Chondrocyte (in vitro differentiated cells): ENCODE data around the gene EFCAB14. TPM values are rescaled to one million over a fixed set of nuclear protein-coding genes. Genes with fewer than 3 reads are reported as not detected.

Experiments used
- DNase-seq: peaks from one replicate; pipeline ENCODE4 v3.0.0; 2021; ENCODE audit warnings: mixed read lengths, low spot score
- H3K27ac Mint-ChIP-seq: one replicate; pipeline ENCODE4 v1.8.0; 2021; ENCODE audit warnings: mild to moderate bottlenecking, moderate library complexity, mixed read lengths; ENCODE audit not compliant: unreplicated experiment
- H3K27me3 Mint-ChIP-seq: 2 replicates; pipeline ENCODE4 v1.8.0; 2021; ENCODE audit warnings: low read depth, mixed read lengths
- H3K36me3 Mint-ChIP-seq: 2 replicates; pipeline ENCODE4 v1.8.0; 2021; ENCODE audit warnings: low read depth, mixed read lengths
- H3K4me1 Mint-ChIP-seq: 2 replicates; pipeline ENCODE4 v1.8.0; 2021; ENCODE audit warnings: low read depth, mild to moderate bottlenecking, mixed read lengths
- H3K4me3 Mint-ChIP-seq: one replicate; pipeline ENCODE4 v1.8.0; 2021; ENCODE audit warnings: mild to moderate bottlenecking, moderate library complexity, mixed read lengths; ENCODE audit not compliant: unreplicated experiment
- H3K9me3 Mint-ChIP-seq: 2 replicates; pipeline ENCODE4 v1.8.0; 2021; ENCODE audit warnings: low read depth, mixed read lengths
- total RNA-seq: library from RNA; stranded (reverse); gene quantifications from 3 replicates; pipeline ENCODE4 v1.2.1, GENCODE V29; 2021
- TF ChIP-seq, protein P1 (sequence below): fragments of 200-600 bp; sonication (generic); IDR thresholded peaks from 2 replicates; pipeline ENCODE4 v1.5.0; 2021; ENCODE audit warnings: antibody characterized with exemption, mild to moderate bottlenecking, moderate library complexity

Gene EFCAB14
- total RNA-seq, 1 donor from 2014 or later = 52.2 TPM

DNA sequence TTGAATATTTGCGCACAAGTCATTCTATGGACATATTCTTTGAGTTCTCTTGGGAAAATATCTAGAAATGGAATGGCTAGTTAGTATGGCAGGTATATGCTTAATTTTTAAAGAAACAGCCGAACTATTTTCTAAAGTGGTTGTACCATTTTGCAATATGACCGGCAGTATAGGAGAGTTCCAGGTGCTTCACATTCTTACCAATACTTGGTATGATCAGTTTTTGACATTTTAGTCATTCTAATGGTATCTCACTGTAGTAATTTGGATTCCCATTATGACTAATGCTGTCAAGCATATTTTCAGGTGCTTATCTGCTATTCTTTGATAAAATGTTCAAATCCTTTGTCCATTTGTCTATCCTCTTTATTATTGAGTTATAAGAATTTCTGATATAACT lies 71.3 kb downstream of the EFCAB14 start:
- H3K4me3 Mint-ChIP-seq = no peak overlapping the region
- H3K9me3 Mint-ChIP-seq = peaks cover 16% of the 10 kb centered on the region
- H3K4me1 Mint-ChIP-seq = peaks cover 15% of the 10 kb centered on the region
- H3K36me3 Mint-ChIP-seq = peaks cover 33% of the 10 kb centered on the region
- TF ChIP-seq, protein P1, sequence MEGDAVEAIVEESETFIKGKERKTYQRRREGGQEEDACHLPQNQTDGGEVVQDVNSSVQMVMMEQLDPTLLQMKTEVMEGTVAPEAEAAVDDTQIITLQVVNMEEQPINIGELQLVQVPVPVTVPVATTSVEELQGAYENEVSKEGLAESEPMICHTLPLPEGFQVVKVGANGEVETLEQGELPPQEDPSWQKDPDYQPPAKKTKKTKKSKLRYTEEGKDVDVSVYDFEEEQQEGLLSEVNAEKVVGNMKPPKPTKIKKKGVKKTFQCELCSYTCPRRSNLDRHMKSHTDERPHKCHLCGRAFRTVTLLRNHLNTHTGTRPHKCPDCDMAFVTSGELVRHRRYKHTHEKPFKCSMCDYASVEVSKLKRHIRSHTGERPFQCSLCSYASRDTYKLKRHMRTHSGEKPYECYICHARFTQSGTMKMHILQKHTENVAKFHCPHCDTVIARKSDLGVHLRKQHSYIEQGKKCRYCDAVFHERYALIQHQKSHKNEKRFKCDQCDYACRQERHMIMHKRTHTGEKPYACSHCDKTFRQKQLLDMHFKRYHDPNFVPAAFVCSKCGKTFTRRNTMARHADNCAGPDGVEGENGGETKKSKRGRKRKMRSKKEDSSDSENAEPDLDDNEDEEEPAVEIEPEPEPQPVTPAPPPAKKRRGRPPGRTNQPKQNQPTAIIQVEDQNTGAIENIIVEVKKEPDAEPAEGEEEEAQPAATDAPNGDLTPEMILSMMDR = no peak
- no peak for DNase-seq
- H3K27me3 Mint-ChIP-seq = no peaks in the 10 kb centered on the region
- no peak overlapping the region for H3K27ac Mint-ChIP-seq

DNA sequence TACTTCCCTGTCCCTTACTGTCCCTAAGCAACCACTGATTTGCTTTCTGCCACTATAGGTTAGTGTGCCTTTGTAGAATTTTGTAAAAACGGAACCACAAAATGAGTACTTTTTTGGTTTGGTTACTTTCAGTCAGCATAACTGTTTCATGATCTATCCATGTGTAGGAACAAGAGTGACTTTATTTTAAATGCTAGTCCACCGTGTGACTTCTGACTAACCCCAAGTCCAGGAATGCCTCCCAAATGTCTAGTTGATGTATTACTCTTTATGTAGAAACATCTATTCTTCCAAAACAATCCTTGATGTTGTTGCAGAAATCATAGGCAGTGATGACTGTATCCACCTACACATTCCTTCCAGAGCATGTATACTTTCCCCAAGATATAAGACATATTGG lies 72.1 kb downstream of the EFCAB14 start:
- peaks cover 16% of the 10 kb centered on the region for H3K9me3 Mint-ChIP-seq
- H3K27ac Mint-ChIP-seq = no peak overlapping the region
- peaks cover 27% of the 10 kb centered on the region for H3K36me3 Mint-ChIP-seq
- no peaks in the 10 kb centered on the region for H3K27me3 Mint-ChIP-seq
- no peak for DNase-seq
- TF ChIP-seq, protein P1 = no peak
- H3K4me3 Mint-ChIP-seq = no peak overlapping the region
- H3K4me1 Mint-ChIP-seq = peaks cover 15% of the 10 kb centered on the region

DNA sequence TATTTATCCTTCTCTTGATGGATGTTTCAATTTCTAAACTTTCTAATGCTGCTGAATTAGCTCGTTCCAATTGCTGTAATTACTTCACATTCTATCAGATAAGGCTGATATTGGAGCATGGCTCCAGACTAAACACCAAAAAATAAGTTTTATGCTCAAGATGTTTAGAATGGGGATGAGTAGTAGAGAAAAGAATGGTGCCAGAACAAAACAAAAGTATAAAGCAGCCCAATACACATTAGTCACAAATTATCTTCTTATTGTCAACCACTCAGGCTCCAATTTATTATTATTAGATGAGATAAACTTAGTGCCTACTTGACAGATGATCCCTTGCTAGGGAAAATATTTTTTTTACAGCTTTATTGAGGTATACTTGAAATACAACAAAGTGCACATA lies 72.6 kb downstream of the EFCAB14 start:
- no peak overlapping the region for H3K27ac Mint-ChIP-seq
- TF ChIP-seq, protein P1 = no peak
- no peaks in the 10 kb centered on the region for H3K27me3 Mint-ChIP-seq
- H3K4me3 Mint-ChIP-seq = no peak overlapping the region
- no peak for DNase-seq
- peaks cover 15% of the 10 kb centered on the region for H3K4me1 Mint-ChIP-seq
- peaks cover 31% of the 10 kb centered on the region for H3K36me3 Mint-ChIP-seq
- H3K9me3 Mint-ChIP-seq = peaks cover 16% of the 10 kb centered on the region

DNA sequence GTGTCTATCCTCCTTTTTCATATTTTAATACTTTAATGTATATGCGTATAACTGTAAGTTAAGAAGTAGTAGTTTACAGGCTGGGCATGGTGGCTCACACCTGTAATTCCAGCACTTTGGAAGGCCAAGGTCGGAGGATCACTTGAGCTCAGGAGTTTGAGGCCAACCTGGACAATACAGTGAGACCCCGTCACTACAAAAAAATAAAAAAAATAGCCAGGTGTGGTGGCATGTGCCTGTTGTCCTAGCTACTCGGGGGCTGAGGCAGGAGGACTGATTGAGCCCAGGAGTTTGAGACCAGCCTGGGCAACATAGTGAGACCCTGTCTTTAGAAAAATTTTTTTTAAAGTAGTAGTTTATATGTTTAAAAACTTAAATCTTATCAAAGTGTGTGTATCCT lies 73.1 kb downstream of the EFCAB14 start:
- Mint-ChIP-seq H3K4me1 (peaks cover 15% of the 10 kb centered on the region), H3K27me3 (no peaks in the 10 kb centered on the region), H3K27ac (no peak overlapping the region), H3K9me3 (peaks cover 16% of the 10 kb centered on the region), H3K4me3 (no peak overlapping the region), H3K36me3 (peaks cover 32% of the 10 kb centered on the region)
- TF ChIP-seq, protein P1 = no peak
- DNase-seq = no peak

DNA sequence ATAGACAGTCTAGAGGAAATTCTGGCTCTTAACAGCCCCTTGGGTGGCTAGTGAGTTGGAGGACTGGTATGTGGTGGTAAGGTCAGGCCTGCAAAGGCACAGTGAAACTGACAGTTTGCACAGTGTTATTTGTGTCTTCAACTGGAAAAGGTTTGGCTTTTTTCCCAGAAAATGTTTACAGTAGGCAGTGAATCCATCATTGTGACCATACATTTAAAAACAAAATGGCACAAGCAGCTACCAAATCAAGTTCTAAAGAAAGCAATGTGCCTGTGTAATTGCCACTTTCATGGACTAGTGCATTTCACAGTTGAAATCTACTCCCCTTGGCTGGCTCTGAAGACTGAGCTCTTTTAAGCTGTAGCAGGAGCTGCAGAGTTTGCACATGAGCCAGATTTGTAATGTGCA lies 75.5 kb downstream of the EFCAB14 start:
- Mint-ChIP-seq H3K36me3 (peaks cover 15% of the 10 kb centered on the region), H3K9me3 (peaks cover 4% of the 10 kb centered on the region), H3K27me3 (no peaks in the 10 kb centered on the region), H3K27ac (peak overlapping the region; percentile 76), H3K4me3 (no peak overlapping the region), H3K4me1 (peaks cover 21% of the 10 kb centered on the region)
- TF ChIP-seq, protein P1 = no peak
- no peak for DNase-seq
